Hematopoietic multipotent progenitor cell treated with erythropoietin and hydrocortisone succinate and interleukin-3 and kit ligand, for 6 days (in vitro differentiated cells): ENCODE data around the gene SEMA5B.

Experiments
- DNase-seq: peaks from one replicate; pipeline ENCODE4 v3.0.0-alpha.2; 2015

SEMA5B gene

DNA sequence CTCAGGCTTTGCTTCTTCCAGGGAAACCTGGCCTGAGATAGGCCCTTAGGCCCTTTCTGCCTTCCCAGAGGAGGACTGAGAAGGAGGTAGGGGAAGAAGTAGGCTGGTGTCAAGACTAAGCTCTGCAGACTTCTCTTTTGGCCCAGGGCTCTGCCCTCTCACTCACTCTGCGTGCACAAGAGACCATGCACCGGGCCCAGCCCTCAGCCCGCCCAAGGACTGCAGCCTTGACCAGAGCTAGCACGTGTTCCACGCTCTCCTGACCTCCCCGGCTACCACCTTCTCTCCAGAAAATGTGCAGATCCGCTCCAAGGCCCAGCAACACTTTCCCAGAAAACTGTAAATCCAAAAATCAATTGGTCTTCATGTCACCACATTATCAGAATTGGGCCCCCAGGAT, 59.8 kb downstream of the SEMA5B start:
- no peak for DNase-seq

DNA sequence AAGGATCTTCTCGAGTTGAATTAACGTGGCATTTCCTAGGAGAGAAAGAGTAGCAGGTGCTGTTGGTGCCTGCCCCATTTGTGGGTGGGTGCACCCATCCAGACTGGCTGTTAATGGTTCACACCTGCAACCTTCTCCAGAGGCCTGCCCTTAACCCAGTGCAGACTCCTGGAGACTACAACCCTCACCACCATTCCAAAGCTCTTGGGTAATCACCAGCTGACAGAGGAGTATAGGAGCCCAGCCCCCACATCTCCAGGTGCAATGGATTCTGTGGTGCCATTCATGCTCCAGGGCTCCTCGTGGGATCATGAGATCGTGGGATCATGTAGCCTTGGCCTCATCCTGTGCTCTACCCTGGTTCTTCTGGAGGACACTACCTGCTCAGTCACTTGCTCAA, 60.2 kb downstream of the SEMA5B start:
- DNase-seq, result no peak

DNA sequence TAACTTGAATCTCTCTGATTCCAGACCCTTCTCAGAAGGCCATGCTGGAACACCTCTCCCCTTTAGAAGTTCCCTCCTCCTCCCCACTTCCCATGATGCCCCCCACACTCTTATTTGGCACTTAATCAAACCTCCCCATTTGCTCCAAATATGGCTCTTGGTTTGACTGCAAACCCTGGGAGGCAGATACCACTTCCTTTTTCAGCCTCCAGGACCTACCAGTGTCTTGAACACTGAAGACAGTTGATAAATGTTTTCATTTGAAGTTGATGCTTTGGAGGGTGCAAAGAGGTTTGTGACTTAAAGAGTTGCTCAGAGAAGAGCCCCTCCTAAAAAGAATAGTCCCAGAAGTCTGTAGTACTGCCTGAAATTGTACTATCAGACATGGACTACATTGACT, 61.5 kb downstream of the SEMA5B start:
- no peak for DNase-seq

DNA sequence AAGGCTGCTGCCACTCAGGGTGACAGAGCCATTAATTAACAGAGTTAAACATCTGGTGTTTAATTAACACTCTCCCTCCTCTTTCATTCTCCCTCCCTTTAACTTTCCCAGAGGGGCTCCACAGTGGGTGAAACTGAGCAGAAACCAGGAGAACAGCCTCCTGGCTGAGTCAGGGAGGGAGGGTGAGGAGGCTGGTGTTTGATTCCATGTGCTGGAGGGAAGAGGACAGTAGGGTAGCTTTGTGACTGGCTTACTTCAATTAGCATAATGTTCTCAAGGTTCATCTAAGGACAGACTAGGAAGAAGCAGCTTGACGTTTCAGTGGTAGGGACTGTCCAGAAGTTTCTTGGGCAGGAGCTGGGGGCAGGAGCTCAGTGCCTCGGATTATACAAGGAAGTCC, 62.8 kb downstream of the SEMA5B start:
- no peak for DNase-seq

DNA sequence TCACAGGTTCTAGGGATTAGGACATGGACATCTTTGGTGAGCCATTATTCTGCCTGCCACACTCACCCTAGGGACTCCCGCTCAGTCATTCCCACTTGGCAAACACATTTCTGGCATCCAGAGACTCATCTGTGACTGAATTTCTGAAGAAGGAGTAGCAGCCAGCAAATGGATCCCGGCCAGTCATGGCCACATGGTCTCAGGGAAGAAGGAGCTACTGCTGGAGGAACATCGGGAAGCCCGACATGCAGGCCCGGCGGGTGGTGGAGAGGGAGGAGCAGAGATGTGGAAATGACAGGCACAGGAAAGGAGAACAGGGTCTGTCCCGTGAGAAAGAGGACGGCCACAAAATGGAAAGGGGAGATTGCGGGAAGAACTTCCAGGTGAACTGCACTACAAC, 65.4 kb downstream of the SEMA5B start:
- no peak for DNase-seq

DNA sequence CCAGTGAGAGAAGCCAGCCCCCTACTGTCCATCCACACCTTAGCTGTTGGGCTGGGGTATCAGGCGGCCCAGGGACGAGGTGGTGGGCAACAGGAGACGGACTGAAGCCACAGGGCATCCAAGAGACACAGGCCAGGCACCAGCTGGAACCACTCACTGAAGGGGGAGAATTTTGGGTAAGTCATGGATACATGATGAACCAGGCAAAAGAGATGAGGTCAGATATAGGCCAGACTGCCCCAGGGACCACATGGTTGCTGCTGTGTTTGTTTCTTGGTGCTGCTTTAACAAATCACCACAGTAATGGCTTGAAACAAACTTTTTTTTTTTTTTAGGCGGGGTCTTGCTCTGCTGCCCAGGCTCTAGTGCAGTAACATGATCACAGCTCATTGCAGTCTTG, 66.4 kb downstream of the SEMA5B start:
- DNase-seq, result no peak

DNA sequence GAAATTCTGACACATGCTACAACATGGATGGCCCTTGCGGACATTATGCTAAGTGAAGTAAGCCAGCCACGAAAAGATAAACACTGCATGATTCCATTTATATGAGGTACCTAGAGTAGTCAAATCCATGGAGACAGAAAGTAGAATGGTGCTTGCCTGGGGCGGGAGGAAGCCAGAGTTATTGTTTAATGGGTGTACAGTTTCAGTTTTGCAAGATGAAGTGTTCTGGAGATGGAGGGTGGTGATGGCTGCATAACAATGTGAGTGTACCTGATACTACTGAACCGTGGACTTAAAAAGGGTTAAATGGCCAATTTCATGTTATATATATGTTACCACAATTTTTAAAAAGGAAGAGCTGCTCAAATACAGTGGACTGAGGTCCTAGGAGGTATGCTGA, 66.9 kb downstream of the SEMA5B start:
- no peak for DNase-seq

DNA sequence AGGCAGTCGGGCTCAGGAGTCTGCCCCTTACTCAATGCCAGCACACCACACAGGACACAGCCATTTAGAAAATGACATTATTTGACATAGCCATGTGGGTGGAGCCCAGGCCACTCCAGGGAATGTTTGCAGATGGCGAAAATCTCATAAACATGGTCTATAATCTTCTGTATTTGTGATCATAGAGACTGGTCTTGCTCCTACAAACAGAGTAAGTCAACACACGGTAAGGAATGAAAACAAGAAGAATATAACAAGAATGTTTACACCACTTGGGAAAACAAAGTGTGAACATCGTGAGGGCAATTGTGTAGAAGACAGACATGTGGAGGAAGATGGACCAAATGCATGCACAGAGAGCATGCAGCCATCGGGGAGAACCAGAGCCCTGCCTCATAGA, 68.2 kb downstream of the SEMA5B start:
- no peak for DNase-seq

DNA sequence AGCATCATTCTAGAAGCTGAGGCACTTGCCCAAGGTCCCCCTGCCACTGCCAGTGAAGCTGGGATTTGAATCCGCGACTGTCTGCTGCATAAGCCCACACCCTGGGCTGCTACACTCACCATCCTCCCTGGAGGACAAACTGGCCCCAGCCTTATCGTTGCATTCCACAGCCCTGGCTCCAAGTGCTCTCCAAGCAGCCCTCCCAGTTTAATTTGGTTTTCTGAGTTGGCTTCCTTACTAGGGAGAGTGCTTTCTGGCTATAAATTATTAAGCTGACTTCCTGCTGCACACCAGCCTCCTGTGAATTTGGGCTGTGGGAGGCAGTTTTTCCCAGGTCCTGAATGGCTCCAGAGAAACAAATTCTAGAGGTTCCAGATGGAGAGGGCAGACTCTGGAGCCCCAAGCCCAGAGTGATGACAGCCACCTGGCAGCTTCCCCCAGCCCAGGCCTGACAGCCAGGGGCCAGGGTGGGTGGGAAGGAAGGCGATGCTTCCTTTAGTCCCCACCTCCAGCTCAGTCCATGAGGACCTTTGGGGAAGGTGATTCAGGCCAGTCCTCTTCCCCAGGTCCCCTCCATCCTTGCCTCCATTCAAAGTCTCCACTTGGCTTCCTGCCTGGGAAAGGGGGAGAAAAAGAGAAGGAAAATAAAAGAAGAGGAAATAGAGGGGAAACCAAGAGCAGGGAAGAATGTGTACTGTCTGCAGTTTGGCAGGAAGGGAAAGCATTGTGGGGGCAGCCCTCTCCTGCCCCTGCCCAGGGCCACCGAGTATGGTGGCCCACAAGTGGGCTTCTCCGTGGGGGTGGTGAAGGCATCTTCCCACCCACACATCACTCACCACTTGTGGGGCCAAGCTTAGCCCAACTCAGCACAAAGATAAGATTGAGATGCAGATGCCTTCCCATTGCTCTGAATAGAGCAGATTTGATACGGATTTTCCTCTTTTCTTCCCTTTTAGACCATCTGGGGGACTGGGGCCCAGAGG, 69.6 kb downstream of the SEMA5B start:
- DNase-seq, result no peak

DNA sequence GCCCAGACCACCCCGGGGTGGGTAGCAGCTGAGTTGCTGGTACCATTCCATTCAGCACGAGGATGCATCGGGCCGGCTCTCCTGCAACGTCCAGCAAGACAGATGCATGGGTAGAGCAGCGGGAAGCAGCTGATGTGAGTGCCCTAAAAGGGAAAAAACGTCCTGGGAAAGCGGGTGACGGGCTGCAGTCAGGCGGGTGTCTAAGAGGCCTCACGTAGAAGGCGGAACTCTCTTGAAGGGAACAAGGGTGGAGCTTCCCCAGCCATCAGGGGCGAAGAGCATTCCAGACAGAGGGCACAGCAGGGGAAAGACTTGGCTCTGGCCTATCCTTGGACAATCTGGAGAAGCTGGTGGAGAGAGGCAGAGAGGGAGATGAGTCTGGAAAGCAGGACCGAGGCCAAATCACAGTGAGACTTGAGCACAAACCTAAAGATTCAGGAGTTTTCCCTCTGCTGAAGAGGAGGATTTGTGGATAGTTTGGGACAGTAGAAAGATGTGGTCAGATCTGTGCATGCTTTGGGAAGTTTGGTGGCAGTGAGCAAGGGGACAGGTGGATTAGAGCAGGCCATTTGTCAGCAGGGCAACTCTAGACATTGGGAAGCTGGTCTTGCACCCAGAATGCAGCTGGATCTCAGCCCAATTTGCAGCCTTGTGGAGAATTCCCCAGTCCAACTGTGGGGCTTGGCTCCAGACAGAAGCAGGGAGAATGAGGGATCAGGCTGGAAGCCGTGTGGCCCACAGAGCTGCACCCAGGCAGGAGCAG, 70.7 kb downstream of the SEMA5B start:
- no peak for DNase-seq

DNA sequence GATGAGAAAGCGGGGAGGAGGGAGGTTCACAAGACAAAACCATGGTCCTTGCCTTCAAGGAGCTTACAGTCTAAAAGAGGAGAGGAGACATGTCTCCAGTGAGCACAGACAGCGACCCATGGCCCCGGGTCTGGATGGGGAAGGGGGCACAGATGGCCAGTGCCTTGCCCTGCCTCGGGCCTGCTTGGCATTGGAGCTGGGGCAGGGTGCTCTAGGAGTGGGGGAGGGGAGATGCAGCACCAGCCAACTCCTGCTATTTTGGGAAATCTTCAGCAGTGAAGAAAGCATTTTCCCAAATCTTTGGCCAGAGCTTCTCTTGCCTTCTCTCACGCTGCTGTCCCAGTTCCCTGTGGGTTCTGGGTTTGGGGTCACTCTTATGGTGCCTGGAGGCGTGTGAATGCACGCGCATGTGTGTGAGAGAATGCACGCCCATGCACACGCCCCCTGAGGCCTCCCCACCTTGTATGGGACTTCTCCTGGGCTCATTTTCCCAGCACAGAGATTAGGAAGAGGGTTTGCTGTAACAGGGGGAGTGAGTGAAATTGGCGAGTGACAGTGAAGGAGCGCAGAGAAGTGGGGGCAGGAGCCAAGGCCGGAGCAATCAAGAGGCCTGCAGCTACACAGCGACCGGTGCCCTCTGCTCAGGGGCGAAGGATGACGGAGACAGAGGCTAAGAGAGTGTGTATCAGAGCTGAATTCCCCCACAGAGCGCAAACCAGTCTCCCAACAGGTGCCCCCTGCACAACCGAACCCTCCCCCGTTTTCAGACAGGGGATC, 71.5 kb downstream of the SEMA5B start:
- no peak for DNase-seq

DNA sequence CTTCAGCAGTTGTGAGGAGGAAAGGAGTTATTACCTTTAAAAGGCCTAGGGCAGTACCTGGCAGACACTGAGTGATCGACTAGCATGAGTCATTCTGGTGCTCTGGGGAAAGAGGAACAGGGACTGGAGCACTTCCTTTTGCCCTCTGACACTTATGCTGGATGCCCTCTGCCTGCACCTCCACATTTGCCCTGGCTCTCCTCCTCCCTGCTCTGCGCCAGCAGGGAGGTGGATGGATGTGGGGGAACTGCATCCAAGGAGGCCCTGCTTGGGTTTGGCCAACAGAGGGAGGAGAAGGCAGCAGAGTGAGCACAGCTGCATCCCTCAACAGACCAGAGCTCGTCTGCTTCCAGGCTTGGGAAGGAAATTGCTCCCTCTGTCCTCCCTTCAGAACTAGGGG, 75.0 kb downstream of the SEMA5B start:
- DNase-seq, result peak; percentile 11

DNA sequence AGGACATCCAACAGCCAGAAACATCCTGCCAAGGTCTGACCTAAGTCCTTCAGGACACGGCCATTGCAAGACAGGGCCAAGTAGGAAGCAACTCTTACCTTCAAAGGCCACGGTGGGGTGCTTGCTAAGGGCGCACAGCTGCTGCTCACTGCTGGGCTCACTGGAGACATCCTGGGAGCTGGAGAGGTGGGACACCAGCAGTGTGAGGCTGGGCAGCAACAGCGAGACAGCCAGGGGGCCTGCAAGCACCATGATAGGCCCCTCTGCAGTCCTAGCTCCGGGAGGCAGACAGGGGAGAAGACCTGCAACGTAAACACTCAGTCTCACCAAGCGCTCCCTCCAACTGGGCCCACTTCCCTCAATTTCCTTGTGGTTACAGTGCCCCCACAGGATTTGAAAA, 79.2 kb downstream of the SEMA5B start:
- DNase-seq, result no peak

DNA sequence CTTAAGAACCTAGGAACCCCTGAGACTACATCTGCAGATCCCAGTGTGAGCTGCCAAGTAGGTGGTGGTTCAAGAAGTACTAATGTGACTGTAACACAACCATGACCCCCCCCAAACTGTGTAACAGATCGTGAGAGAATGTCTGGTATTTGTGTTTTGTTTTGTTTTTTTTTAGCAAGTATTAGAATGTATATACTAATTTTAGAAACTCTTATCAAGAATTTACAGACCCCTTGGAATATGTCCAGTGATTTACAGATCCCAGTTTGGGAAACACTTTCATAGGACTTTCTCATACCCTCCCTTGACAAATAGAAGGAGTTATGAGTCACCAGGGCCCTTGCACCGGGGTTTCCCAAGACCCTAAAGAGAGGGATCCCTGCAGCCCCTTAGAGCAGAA, 79.8 kb downstream of the SEMA5B start:
- no peak for DNase-seq

DNA sequence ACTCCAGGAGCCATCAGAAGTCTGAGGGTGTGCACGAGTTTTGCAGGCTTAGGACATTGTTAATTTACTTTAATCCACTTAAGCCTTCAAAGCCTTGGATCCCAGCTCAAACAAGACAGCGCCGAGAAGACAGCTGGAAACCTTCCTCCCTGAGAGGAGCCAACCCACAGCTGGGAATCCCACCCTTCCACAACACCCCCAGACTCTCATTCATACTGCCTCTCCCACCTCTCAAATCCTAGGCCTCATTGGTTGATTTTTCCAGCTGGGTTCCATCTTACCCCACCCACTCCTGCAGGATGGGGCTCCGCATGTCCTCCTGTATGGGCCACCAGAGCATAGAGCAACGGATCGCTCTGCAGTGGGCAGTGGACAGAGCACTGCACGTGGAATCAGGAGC, 80.4 kb downstream of the SEMA5B start:
- no peak for DNase-seq

DNA sequence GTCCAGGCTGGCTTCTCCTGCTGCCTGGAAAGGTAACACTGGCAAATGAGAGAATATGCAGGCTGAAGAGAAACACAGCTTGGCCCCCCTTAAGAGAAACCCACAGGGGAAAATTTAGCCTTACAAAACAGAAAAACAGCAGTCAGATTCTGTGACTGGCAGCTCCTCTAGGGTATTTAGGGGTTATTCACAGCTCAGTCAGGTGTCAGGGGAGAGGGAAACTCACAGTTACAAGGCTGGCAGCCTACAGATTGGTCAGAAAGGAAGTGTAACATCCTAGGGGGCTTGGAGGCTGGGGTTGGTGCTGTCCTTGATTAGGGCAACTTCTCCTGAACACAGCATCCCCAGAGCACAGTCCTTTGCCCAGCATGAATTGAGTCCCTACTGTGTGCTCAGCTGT, 81.4 kb downstream of the SEMA5B start:
- no peak for DNase-seq

DNA sequence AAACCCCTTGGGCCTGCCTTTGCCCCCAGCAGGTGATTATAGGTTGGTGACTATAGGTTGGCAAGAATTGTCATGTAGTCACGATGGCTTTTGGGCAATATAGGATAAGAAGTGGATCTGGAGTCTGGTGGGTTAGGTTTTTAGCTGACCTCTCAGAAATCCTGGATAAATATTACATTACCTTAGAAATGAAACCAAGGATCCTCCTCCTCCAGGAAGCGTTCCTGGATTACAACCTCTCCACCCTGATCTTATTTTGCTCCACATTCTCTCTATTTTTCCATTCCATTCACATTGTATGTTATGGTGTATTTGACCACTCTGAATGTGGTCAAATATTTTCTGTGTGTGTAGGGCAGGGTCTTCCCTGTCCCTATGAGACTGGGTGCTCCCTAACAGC, 82.3 kb downstream of the SEMA5B start:
- no peak for DNase-seq

DNA sequence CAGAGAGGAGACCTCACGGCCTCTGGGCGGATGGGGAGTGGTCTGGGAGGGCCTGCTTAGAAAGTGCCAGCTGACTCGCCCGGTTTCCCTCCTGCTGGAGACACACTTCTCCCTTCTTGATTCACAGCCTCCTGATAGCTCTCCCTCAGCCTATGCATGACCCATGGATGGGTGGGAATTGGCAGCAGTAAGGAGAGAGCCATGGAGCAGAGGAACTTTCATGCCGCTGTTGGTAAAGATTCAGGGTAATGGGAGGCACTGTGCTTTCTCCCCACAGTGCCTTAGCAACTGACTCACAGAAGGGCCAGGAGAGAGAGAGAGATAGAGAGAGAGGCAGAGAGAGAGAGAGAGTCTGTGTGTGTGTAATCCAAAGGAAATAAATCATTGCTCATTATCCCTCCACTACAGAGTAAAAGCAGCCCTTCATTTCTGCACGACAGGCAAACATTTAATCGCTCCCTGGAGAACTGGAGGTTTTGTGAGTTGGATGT, 82.8 kb downstream of the SEMA5B start:
- DNase-seq, result no peak

DNA sequence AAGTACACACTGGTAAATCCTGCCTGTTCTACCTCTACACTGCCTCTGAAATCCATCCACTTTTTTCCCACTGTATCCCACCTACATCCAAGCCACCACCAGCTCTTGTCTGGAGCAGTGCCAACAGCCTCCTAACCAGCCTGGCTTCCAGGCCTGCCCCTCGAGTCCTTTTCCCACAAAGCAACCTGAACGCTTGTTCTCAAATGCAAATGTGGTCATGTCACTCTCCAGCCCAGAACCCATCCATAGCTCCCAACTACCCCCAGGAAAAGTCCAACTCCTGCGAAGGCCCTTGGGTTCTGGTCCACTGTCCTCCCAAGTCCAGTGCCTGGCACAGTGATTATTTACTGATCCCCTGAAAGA, 83.8 kb downstream of the SEMA5B start:
- no peak for DNase-seq

DNA sequence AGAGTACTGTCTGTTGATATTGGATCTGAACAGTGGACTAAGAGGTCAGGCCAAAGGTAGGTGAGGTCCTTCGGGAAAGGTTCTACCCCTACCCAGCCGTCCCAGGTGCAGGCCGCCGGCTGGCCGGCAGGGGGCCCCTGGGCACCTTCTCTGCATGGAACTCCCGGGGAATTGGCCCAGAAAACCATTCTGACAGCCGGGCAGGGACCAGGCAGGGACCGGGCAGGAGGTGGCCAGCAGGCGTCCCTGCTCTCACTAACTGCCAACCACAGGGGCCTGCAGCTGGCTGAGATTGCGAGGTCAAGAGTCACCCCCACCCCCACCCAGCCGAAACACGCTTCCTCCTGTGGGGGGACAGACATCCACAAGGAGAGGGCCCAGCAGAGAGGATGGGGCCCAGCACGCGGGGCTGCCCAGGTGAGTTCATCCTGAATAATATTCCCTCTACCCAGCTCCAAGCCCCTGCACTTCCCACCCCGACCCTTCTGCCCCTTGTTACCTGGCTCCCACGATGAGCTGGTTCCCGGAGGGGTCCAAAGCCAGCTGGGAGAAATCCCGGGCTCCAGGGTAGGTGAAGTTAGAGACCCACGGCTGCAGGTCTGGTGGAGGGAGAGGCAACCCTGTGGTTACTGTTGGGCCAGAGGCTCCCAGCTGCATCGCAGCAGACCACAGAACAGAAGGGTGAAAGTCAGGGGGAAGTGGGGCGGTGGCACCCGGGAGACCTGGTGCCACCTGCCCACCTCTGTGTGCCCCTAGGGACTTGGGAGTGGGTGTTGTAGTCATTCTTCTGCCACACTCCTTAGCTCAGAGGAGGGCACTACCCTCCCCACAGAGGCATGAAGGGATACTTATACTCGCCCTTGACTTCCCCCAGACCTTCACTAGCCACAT, 84.4 kb downstream of the SEMA5B start:
- DNase-seq, result peak; percentile 61

DNA sequence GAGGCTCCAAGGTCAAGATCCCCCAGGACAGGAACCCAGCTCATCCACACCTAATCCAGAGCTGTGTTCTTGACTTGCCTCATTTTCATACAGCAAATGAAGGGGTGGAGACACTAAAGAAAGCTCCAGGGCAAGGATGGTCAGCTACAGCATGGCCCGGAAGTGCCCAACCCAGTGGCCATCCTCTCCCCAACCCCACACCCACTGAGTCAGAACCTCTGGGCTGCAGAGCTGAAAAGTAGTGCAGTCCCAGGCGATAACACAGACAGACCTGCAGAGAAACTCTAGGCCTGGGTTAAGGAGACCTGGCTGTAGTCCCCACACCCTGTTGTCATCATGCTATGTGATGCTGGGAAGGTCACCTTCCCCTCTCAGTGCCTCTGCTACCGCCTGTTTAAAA, 85.3 kb downstream of the SEMA5B start:
- DNase-seq, result no peak
